BJ (cell line): Measurements from ENCODE around the gene HOXA1. TPM values are rescaled to one million over a fixed set of nuclear protein-coding genes. Genes with fewer than 3 reads are reported as not detected.

Experiments used
- CTCF ChIA-PET: fragments of 350-600 bp; formaldehyde crosslinking; extraction: SDS; loops from one replicate; lab custom pipeline; 2021; ENCODE audit warnings: antibody characterized with exemption, inconsistent platforms; lab: Yijun Ruan, JAX
- POLR2A ChIA-PET: fragments of 300-600 bp; sonication (Branson Sonifier 250); formaldehyde crosslinking; extraction: SDS; loops from one replicate; lab custom pipeline; 2021; ENCODE audit warnings: antibody characterized with exemption; lab: Charles Lee
- DNase-seq: peaks from one replicate; pipeline ENCODE4 v3.0.0-alpha.2; 2011; ENCODE audit warnings: low read depth
- H3K27me3 ChIP-seq: 2 replicates; pipeline ENCODE4 v1.6.0; 2011; ENCODE audit warnings: low read length; ENCODE audit not compliant: control insufficient read depth, insufficient read depth
- H3K36me3 ChIP-seq: 2 replicates; pipeline ENCODE4 v1.5.1; 2011; ENCODE audit warnings: low read length; ENCODE audit not compliant: control insufficient read depth, insufficient read depth
- H3K4me3 ChIP-seq: 2 replicates; pipeline ENCODE4 v1.5.1; 2011; ENCODE audit warnings: low read depth, mild to moderate bottlenecking, control low read depth, low read length
- CTCF ChIP-seq: IDR thresholded peaks from 2 replicates; pipeline ENCODE4 v1.5.1; 2011; ENCODE audit warnings: low read depth, mild to moderate bottlenecking, control low read depth, inconsistent platforms, low read length, moderate library complexity; ENCODE audit not compliant: insufficient read depth
- polyA plus RNA-seq: library from polyadenylated mRNA; depleted of rRNA; stranded (reverse); fragments of >200 nt; gene quantifications from 2 replicates; pipeline ENCODE4 v1.2.3, GENCODE V29; 2011

HOXA1 gene
- polyA plus RNA-seq, 1 experiment: 0.91 TPM

DNA sequence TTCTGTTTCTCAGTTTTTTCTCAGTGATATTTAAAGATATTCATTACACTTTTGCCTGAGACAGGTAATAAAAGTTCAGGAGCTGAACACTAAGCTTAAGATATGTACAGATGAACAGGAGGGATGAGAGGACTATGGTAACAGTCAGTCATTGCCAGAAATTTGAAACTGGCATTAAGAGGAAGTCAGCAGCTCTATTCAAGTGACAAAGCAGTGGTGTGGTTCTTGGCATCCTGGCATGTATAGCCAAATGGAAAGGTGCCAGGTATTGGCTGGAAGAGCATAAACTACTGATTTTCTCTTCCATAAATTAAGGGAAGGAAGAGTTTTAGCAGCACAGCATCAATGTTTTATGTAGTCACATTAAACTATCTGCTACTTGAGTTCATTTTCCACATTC is 22.7 kb downstream of the HOXA1 start:
- Histone ChIP-seq H3K27me3 (peaks cover 2% of the 10 kb centered on the region; the same call in 1 of the 2 replicates), H3K36me3 (no peaks in the 10 kb centered on the region), H3K4me3 (no peak overlapping the region)
- ChIA-PET CTCF (interaction anchor here (1.1 kb wide), 1 partner anchor 44 kb away, joined by 3 read pairs; no protein-coding TSS in a partner anchor), POLR2A (no interaction called here)
- TF ChIP-seq CTCF: no peak
- no peak for DNase-seq

GRCh38 chr7:27071622-27072390 is 24.0 kb downstream of the HOXA1 start:
- Histone ChIP-seq H3K36me3 (no peaks in the 10 kb centered on the region), H3K4me3 (no peak overlapping the region), H3K27me3 (peaks cover 2% of the 10 kb centered on the region; the same call in 1 of the 2 replicates)
- POLR2A ChIA-PET: no interaction called here
- CTCF ChIA-PET: interaction anchor here (0.6 to 1.1 kb wide), 2 partner anchors 45 to 841 kb away, joined by 3 read pairs; no protein-coding TSS in a partner anchor
- no peak for TF ChIP-seq CTCF
- no peak for DNase-seq

DNA sequence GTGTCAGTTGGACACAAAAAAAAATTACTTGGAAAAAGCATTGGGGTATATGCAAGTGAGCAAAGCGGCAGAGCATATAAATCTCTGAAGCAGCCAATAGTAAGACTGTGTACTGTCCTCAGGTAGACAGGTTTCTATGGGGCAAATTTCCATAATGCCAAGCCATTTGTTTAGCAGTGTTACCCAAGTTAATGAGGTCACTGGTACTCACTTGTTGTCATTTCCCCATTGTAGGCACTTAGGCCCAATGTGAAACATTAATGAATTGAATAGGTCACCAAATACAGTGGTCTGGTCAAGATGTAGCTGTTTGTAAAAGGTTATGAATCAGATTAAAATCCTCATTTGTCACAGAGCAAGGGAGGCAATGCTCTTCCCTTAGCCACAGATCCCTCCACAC is 27.5 kb downstream of the HOXA1 start:
- Histone ChIP-seq H3K27me3 (peaks cover 2% of the 10 kb centered on the region; the same call in 1 of the 2 replicates), H3K36me3 (no peaks in the 10 kb centered on the region), H3K4me3 (no peak overlapping the region)
- ChIA-PET CTCF (no interaction called here), POLR2A (no interaction called here)
- no peak for DNase-seq
- no peak for TF ChIP-seq CTCF

- TF ChIP-seq CTCF: no peak
- Histone ChIP-seq H3K27me3 (peaks cover 2% of the 10 kb centered on the region; the same call in 1 of the 2 replicates), H3K4me3 (no peak overlapping the region), H3K36me3 (no peaks in the 10 kb centered on the region)
- POLR2A ChIA-PET: no interaction called here
- DNase-seq: peak; percentile 77
- CTCF ChIA-PET: interaction anchor here (1.3 to 1.6 kb wide), 2 partner anchors 10 to 85 kb away, joined by 4 read pairs; no protein-coding TSS in a partner anchor
These were observed 29.7 kb downstream of the HOXA1 start for GRCh38 chr7:27066148-27066547.

DNA sequence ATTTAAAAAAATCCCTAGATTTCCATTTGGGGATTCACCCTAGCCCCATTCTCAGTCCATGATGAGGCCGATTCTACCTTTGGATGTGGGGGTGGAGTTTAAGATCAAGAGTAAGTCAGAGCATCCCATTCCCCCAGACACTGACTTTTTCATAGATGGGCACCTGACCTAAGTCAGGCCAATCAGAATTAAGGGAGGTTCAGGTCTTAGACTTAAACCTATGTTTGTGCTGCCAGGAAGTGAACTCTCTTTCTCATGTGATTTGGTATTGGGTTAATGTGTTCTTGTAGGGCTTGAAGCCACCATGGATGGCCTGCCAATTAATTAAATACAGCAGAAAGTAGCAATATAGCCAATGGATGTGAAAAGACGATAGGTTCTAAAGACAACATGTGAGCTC is 30.1 kb downstream of the HOXA1 start:
- peaks cover 2% of the 10 kb centered on the region; the same call in 1 of the 2 replicates for H3K27me3 ChIP-seq
- no peak for TF ChIP-seq CTCF
- H3K36me3 ChIP-seq: no peaks in the 10 kb centered on the region
- DNase-seq: no peak
- ChIA-PET POLR2A (no interaction called here), CTCF (interaction anchor here (1.3 to 2.1 kb wide), 3 partner anchors 10 to 85 kb away, joined by 4 to 5 read pairs (median 4); no protein-coding TSS in a partner anchor)
- no peak overlapping the region for H3K4me3 ChIP-seq
